ENCODE data around the gene TIAM1.
"Not testable (repeated sequence)": the region's sequence is repeated elsewhere in the genome, so short reads cannot be mapped to it uniquely, and the experiment has no call there.

TIAM1 gene

GRCh38 chr21:31235671-31236450 is 108.2 kb downstream of the TIAM1 start:
- Histone ChIP-seq H3K9ac (ENCODE audit: low read depth, low read length) (no peak overlapping the region), H3K27me3 (ENCODE audit: control insufficient read depth, insufficient read depth, low read length) (no peaks in the 10 kb centered on the region), H3K9me3 (ENCODE audit: control insufficient read depth, insufficient read depth, low read length) (peaks cover 7% of the 10 kb centered on the region), H3K36me3 (ENCODE audit: control insufficient read depth, insufficient read depth, low read length) (no peaks in the 10 kb centered on the region), H3K4me1 (ENCODE audit: control insufficient read depth, insufficient read depth, low read length) (no peaks in the 10 kb centered on the region), H3K4me3 (ENCODE audit: low read depth, low read length) (no peak overlapping the region)

GRCh38 chr21:31234936-31235335 is 109.1 kb downstream of the TIAM1 start:
- Histone ChIP-seq H3K27me3 (ENCODE audit: control insufficient read depth, insufficient read depth, low read length) (no peaks in the 10 kb centered on the region), H3K36me3 (ENCODE audit: control insufficient read depth, insufficient read depth, low read length) (no peaks in the 10 kb centered on the region), H3K4me3 (ENCODE audit: low read depth, low read length) (no peak overlapping the region), H3K9ac (ENCODE audit: low read depth, low read length) (no peak overlapping the region), H3K9me3 (ENCODE audit: control insufficient read depth, insufficient read depth, low read length) (no peaks in the 10 kb centered on the region), H3K4me1 (ENCODE audit: control insufficient read depth, insufficient read depth, low read length) (no peaks in the 10 kb centered on the region)

GRCh38 chr21:31233711-31234110 is 110.3 kb downstream of the TIAM1 start:
- Histone ChIP-seq H3K4me3 (ENCODE audit: low read depth, low read length) (no peak overlapping the region), H3K9me3 (ENCODE audit: control insufficient read depth, insufficient read depth, low read length) (no peaks in the 10 kb centered on the region), H3K27me3 (ENCODE audit: control insufficient read depth, insufficient read depth, low read length) (no peaks in the 10 kb centered on the region), H3K4me1 (ENCODE audit: control insufficient read depth, insufficient read depth, low read length) (no peaks in the 10 kb centered on the region), H3K9ac (ENCODE audit: low read depth, low read length) (no peak overlapping the region), H3K36me3 (ENCODE audit: control insufficient read depth, insufficient read depth, low read length) (no peaks in the 10 kb centered on the region)

- Histone ChIP-seq H3K9me3 (ENCODE audit: control insufficient read depth, insufficient read depth, low read length) (no peaks in the 10 kb centered on the region), H3K4me1 (ENCODE audit: control insufficient read depth, insufficient read depth, low read length) (no peaks in the 10 kb centered on the region), H3K9ac (ENCODE audit: low read depth, low read length) (no peak overlapping the region), H3K27me3 (ENCODE audit: control insufficient read depth, insufficient read depth, low read length) (no peaks in the 10 kb centered on the region), H3K36me3 (ENCODE audit: control insufficient read depth, insufficient read depth, low read length) (no peaks in the 10 kb centered on the region), H3K4me3 (ENCODE audit: low read depth, low read length) (no peak overlapping the region)
Measured at GRCh38 chr21:31232344-31232743, 111.7 kb downstream of the TIAM1 start.

GRCh38 chr21:31230937-31231336 is 113.1 kb downstream of the TIAM1 start:
- Histone ChIP-seq H3K36me3 (ENCODE audit: control insufficient read depth, insufficient read depth, low read length) (no peaks in the 10 kb centered on the region), H3K4me1 (ENCODE audit: control insufficient read depth, insufficient read depth, low read length) (no peaks in the 10 kb centered on the region), H3K9ac (ENCODE audit: low read depth, low read length) (no peak overlapping the region), H3K27me3 (ENCODE audit: control insufficient read depth, insufficient read depth, low read length) (no peaks in the 10 kb centered on the region), H3K9me3 (ENCODE audit: control insufficient read depth, insufficient read depth, low read length) (no peaks in the 10 kb centered on the region), H3K4me3 (ENCODE audit: low read depth, low read length) (no peak overlapping the region)

GRCh38 chr21:31228723-31229122 is 115.3 kb downstream of the TIAM1 start:
- not testable (repeated sequence) for H3K9me3 ChIP-seq (ENCODE audit: control insufficient read depth, insufficient read depth, low read length); H3K4me3 ChIP-seq (ENCODE audit: low read depth, low read length); H3K27me3 ChIP-seq (ENCODE audit: control insufficient read depth, insufficient read depth, low read length); H3K36me3 ChIP-seq (ENCODE audit: control insufficient read depth, insufficient read depth, low read length); H3K9ac ChIP-seq (ENCODE audit: low read depth, low read length); H3K4me1 ChIP-seq (ENCODE audit: control insufficient read depth, insufficient read depth, low read length)

- no peak overlapping the region for H3K4me3 ChIP-seq (ENCODE audit: low read depth, low read length)
- no peaks in the 10 kb centered on the region for H3K27me3 ChIP-seq (ENCODE audit: control insufficient read depth, insufficient read depth, low read length)
- no peaks in the 10 kb centered on the region for H3K4me1 ChIP-seq (ENCODE audit: control insufficient read depth, insufficient read depth, low read length)
- H3K36me3 ChIP-seq (ENCODE audit: control insufficient read depth, insufficient read depth, low read length) = no peaks in the 10 kb centered on the region
- H3K9me3 ChIP-seq (ENCODE audit: control insufficient read depth, insufficient read depth, low read length) = no peaks in the 10 kb centered on the region
- no peak overlapping the region for H3K9ac ChIP-seq (ENCODE audit: low read depth, low read length)
Measured at GRCh38 chr21:31225713-31226112, 118.3 kb downstream of the TIAM1 start.

- Histone ChIP-seq H3K36me3 (ENCODE audit: control insufficient read depth, insufficient read depth, low read length) (peaks cover 4% of the 10 kb centered on the region), H3K27me3 (ENCODE audit: control insufficient read depth, insufficient read depth, low read length) (no peaks in the 10 kb centered on the region), H3K9me3 (ENCODE audit: control insufficient read depth, insufficient read depth, low read length) (no peaks in the 10 kb centered on the region), H3K4me1 (ENCODE audit: control insufficient read depth, insufficient read depth, low read length) (peaks cover 6% of the 10 kb centered on the region), H3K9ac (ENCODE audit: low read depth, low read length) (no peak overlapping the region), H3K4me3 (ENCODE audit: low read depth, low read length) (no peak overlapping the region)
Measured at GRCh38 chr21:31222142-31222541, 121.9 kb downstream of the TIAM1 start.

- no peaks in the 10 kb centered on the region for H3K9me3 ChIP-seq (ENCODE audit: control insufficient read depth, insufficient read depth, low read length)
- H3K4me3 ChIP-seq (ENCODE audit: low read depth, low read length) = no peak overlapping the region
- H3K9ac ChIP-seq (ENCODE audit: low read depth, low read length) = no peak overlapping the region
- no peaks in the 10 kb centered on the region for H3K27me3 ChIP-seq (ENCODE audit: control insufficient read depth, insufficient read depth, low read length)
- peaks cover 6% of the 10 kb centered on the region for H3K4me1 ChIP-seq (ENCODE audit: control insufficient read depth, insufficient read depth, low read length)
- peaks cover 4% of the 10 kb centered on the region for H3K36me3 ChIP-seq (ENCODE audit: control insufficient read depth, insufficient read depth, low read length)
Measured at GRCh38 chr21:31221043-31221442, 123.0 kb downstream of the TIAM1 start.

GRCh38 chr21:31220575-31220974 is 123.5 kb downstream of the TIAM1 start:
- Histone ChIP-seq H3K9me3 (ENCODE audit: control insufficient read depth, insufficient read depth, low read length) (no peaks in the 10 kb centered on the region), H3K9ac (ENCODE audit: low read depth, low read length) (no peak overlapping the region), H3K4me3 (ENCODE audit: low read depth, low read length) (no peak overlapping the region), H3K27me3 (ENCODE audit: control insufficient read depth, insufficient read depth, low read length) (no peaks in the 10 kb centered on the region), H3K4me1 (ENCODE audit: control insufficient read depth, insufficient read depth, low read length) (peaks cover 6% of the 10 kb centered on the region), H3K36me3 (ENCODE audit: control insufficient read depth, insufficient read depth, low read length) (peaks cover 4% of the 10 kb centered on the region)

GRCh38 chr21:31218830-31219608 is 125.0 kb downstream of the TIAM1 start:
- H3K4me1 ChIP-seq (ENCODE audit: control insufficient read depth, insufficient read depth, low read length) = peaks cover 6% of the 10 kb centered on the region
- H3K27me3 ChIP-seq (ENCODE audit: control insufficient read depth, insufficient read depth, low read length) = no peaks in the 10 kb centered on the region
- no peaks in the 10 kb centered on the region for H3K9me3 ChIP-seq (ENCODE audit: control insufficient read depth, insufficient read depth, low read length)
- H3K4me3 ChIP-seq (ENCODE audit: low read depth, low read length) = no peak overlapping the region
- peaks cover 4% of the 10 kb centered on the region for H3K36me3 ChIP-seq (ENCODE audit: control insufficient read depth, insufficient read depth, low read length)
- no peak overlapping the region for H3K9ac ChIP-seq (ENCODE audit: low read depth, low read length)

GRCh38 chr21:31216206-31216605 is 127.9 kb downstream of the TIAM1 start:
- Histone ChIP-seq H3K9me3 (ENCODE audit: control insufficient read depth, insufficient read depth, low read length) (no peaks in the 10 kb centered on the region), H3K4me3 (ENCODE audit: low read depth, low read length) (no peak overlapping the region), H3K4me1 (ENCODE audit: control insufficient read depth, insufficient read depth, low read length) (peaks cover 6% of the 10 kb centered on the region), H3K36me3 (ENCODE audit: control insufficient read depth, insufficient read depth, low read length) (peaks cover 4% of the 10 kb centered on the region), H3K27me3 (ENCODE audit: control insufficient read depth, insufficient read depth, low read length) (no peaks in the 10 kb centered on the region), H3K9ac (ENCODE audit: low read depth, low read length) (no peak overlapping the region)

Data from iPS-15b (cell line).